Stimulated activated naive CD8-positive, alpha-beta T cell treated with anti-CD3 and anti-CD28 coated beads, Interleukin-15, Interleukin-2, amounts not matched to agents 100 ng/mL and 50 ng/mL, for 24 hours (primary cell): ENCODE measurements around the gene COL21A1.
"Not testable (repeated sequence)": the region's sequence is repeated elsewhere in the genome, so short reads cannot be mapped to it uniquely, and the experiment has no call there.

Source experiments
- H3K27ac Mint-ChIP-seq: one replicate; pipeline ENCODE4 v1.8.0; 2021; ENCODE audit warnings: mild to moderate bottlenecking, mixed read lengths
- H3K27me3 Mint-ChIP-seq: one replicate; pipeline ENCODE4 v1.8.0; 2021; ENCODE audit warnings: mixed read lengths
- H3K36me3 Mint-ChIP-seq: one replicate; pipeline ENCODE4 v1.8.0; 2021; ENCODE audit warnings: low read depth, mixed read lengths
- H3K4me1 Mint-ChIP-seq: one replicate; pipeline ENCODE4 v1.8.0; 2021; ENCODE audit warnings: low read depth, mixed read lengths
- H3K4me3 Mint-ChIP-seq: one replicate; pipeline ENCODE4 v1.8.0; 2021; ENCODE audit warnings: mild to moderate bottlenecking, mixed read lengths
- H3K9me3 Mint-ChIP-seq: one replicate; pipeline ENCODE4 v1.8.0; 2021; ENCODE audit warnings: mixed read lengths

The COL21A1 gene

DNA sequence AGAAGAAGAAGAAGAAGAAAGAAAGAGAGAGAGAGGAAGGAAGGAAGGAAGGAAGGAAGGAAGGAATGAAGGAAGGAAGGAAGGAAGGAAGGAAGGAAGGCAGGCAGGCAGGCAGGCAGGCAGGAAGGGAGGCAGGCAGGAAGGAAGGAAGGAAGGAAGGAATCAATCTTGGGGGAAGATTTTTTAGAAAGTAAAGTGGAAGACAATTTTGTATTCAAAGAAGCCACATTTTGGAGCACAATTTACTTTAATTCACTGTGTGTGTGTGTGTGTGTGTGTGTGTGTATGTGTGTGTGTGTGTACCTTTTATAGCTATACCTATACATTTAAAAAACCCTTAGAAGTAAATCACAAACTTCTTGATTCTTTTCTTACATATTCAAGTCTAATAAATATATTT, 13.2 kb upstream of the COL21A1 start:
- H3K4me3 Mint-ChIP-seq, H3K27ac Mint-ChIP-seq: not testable (repeated sequence)

DNA sequence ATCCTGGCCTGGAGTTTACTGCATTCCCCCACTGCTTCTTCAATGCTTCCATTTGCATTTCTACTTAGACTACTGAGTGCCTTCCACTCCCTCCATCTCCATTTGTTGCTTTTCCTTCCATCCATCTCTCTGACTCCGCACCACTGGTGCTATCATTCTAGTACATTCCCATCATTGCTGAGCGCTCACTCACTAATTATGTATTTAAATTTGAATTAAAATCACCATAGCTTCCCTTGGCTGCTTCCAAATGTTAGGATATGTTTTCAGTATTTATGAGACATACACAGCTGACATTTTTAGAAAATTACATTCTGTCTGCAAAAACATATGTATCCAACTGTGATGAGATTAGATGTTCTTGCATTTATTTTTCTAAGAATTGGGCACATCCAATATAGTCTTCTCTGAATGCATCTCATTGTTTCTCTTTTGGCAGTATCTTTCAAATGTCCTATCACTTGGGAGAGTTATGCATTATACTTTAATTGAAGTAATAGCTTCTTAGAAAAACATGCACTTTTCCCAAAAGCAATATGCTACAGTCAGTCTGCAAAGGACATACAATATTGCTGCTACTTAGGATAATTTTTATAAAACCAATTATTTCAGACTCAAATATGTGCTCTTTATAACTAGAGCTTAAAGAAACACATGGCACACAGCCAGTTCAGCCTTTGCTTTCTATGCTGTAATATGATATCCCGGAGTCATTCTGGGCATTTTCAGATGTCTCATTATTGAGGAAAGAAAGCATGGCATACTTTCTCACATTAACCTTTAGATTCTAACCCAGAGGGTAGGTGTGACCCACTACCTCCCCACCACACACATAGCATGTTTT, 12.1 kb upstream of the COL21A1 start:
- Mint-ChIP-seq H3K36me3 (no peaks in the 10 kb centered on the region), H3K27ac (no peak overlapping the region), H3K27me3 (no peaks in the 10 kb centered on the region), H3K4me1 (no peaks in the 10 kb centered on the region), H3K4me3 (no peak overlapping the region), H3K9me3 (no peaks in the 10 kb centered on the region)

More for the DNA sequence above, 13.2 kb upstream of the COL21A1 start:
- H3K9me3 Mint-ChIP-seq, H3K36me3 Mint-ChIP-seq, H3K27me3 Mint-ChIP-seq, H3K4me1 Mint-ChIP-seq: not testable (repeated sequence)

DNA sequence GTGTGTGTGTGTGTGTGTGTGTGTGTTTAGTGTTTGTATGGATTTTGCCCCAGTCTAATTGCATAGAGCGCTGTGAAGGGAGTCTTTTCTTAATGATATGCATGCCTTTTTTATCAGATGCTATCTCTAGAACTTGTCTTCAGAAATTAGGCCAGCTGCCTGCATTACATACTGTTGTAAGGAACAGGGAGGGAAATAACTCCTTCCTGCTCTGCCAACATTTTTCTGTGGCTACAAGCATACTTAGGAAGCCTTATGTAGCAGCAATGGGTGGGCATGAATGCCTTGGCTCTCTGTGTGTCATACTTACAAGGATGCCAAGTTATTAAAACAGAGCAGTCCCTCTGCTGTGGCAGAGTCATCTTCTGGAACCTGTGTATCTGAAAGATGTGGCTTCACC, 8.0 kb upstream of the COL21A1 start:
- Mint-ChIP-seq H3K9me3 (no peaks in the 10 kb centered on the region), H3K36me3 (no peaks in the 10 kb centered on the region), H3K4me1 (no peaks in the 10 kb centered on the region), H3K4me3 (no peak overlapping the region), H3K27me3 (no peaks in the 10 kb centered on the region), H3K27ac (no peak overlapping the region)

DNA sequence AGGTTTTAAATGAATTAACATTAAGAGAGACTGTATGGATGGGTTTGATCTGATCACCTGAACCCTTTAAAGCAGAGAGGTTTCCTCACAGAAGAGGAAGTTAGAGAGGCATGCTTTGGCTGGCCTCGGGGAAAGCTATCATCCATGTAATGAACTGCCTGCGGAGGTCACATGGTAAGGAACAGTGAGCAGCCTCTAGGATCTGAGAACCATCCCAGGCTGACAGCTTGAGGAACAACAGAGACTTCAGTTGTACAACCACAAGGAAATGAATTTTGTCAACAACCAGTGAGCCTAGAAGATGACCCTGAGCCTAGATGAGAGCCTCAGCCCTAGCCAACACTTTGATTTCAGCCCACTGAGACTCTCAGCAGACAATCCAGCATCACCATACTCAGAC, 2.9 kb upstream of the COL21A1 start:
- Mint-ChIP-seq H3K9me3 (no peaks in the 10 kb centered on the region), H3K27me3 (peaks cover 5% of the 10 kb centered on the region), H3K27ac (no peak overlapping the region), H3K4me1 (no peaks in the 10 kb centered on the region), H3K36me3 (no peaks in the 10 kb centered on the region), H3K4me3 (no peak overlapping the region)

DNA sequence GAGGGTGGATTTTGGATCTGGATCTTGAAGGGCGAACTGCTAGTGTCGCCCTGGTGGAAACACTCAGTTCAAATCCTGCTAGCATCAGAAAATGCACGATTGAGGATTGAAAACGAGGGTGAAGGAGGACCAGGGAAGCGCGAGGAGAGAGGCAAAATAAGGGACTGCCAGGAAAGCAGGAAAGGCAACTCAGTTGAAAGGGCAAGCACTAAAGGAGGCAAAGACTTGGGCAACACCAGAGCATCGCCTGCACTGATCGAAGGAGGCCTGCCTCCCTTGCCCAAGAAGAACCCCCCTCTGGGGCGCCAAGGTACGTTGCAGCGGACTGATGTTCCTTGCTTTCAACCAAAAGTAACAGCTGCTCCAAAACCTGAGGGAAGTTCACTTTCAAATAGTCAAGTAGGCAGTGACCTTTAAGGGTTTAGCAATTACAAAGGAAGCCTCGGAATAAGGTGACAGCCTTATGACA, 308 bp upstream of the COL21A1 start:
- Mint-ChIP-seq H3K4me3 (no peak overlapping the region), H3K27me3 (peaks cover 5% of the 10 kb centered on the region), H3K36me3 (no peaks in the 10 kb centered on the region), H3K4me1 (no peaks in the 10 kb centered on the region), H3K27ac (no peak overlapping the region), H3K9me3 (no peaks in the 10 kb centered on the region)

DNA sequence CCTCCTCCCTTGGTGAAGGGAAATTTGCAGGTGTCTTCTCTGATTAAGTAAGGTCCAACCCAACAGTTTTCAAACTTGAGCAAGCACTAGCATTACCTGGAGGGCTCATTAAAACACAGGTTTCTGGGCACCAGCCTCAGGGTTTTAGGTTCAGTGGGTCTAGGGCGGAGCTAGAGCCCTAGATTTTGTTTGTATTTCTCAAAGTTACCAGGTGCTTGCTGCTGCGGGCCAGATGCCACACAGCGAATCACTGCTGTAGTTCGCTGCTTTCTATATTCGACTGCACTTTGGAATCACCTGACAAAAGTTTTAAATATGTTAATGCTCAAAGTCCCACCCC, 869 bp downstream of the COL21A1 start:
- H3K27me3 Mint-ChIP-seq: peaks cover 5% of the 10 kb centered on the region
- no peaks in the 10 kb centered on the region for H3K36me3 Mint-ChIP-seq
- no peak overlapping the region for H3K27ac Mint-ChIP-seq
- H3K4me3 Mint-ChIP-seq: no peak overlapping the region
- no peaks in the 10 kb centered on the region for H3K9me3 Mint-ChIP-seq
- no peaks in the 10 kb centered on the region for H3K4me1 Mint-ChIP-seq

DNA sequence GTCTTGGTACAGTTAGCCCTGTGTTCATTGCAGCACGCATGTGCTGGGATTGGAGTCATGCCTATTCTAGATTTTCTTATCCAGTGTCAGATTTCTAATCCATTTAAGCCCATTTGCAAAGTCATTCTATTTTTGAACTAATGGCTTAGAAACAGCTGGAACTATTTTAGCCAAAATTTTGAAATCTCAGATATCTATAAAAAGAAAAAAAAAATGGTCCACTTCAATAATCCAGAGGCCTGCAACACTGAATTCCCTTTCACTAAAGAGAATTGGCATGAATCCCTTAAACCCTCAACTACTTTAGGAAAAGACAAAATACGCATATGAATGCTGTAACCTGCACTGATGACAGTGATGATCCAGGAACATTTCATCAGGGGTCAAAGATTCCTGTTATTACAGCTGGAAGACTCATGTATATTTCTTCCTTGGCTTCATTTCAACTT, 1.5 kb downstream of the COL21A1 start:
- no peak overlapping the region for H3K27ac Mint-ChIP-seq
- peaks cover 5% of the 10 kb centered on the region for H3K27me3 Mint-ChIP-seq
- no peaks in the 10 kb centered on the region for H3K4me1 Mint-ChIP-seq
- H3K4me3 Mint-ChIP-seq: no peak overlapping the region
- no peaks in the 10 kb centered on the region for H3K9me3 Mint-ChIP-seq
- no peaks in the 10 kb centered on the region for H3K36me3 Mint-ChIP-seq

DNA sequence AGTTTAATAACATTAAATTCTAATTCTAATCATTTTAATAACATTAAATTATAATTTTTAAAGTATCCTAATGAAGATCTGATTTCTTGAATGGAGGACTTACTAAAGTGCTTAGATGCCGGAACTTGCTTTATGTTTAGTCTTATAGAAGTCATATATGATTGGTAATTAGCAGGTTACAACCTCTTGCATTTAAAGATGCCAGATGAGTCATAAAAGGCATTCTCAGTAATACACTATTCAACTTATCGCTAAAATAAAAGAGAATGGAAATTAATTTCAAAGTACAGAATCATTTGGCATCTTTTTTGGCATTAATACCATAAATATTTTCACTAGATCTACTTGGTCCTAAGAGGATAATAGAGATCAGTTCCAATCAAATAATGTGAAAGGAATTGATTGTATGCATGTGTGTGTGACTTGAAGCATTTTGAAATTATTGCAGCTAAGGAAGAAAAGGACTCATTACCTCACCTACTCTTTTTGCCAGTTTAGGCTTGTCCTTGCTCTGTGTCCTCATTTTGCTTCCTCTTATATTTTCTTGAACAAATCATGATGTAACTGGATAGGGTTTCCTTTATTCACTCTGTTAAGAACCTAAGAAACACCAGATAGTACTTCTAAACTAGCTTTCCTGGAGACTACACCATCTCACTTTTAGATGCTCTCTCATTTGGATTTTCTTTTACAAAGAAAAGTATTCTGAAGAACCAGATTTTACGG, 2.7 kb downstream of the COL21A1 start:
- H3K4me3 Mint-ChIP-seq: no peak overlapping the region

DNA sequence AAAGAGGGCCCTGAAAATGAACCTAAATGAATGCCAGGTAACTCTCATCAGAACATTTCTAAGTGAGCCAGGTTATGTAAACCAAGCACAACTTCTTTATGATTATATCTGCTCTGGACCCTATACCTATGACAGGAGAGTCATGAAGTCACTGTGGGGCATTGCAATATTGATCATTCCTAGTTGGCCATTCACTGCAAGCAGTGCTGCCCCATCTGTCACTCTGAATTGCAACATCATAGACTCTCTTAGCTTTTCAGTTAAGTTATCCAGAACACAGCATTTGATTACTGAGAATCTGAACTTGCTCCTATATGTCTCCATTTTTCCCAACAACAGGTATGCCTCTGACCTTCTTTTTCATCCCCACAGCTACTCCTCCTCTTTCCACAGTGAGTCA, 3.3 kb downstream of the COL21A1 start:
- Mint-ChIP-seq H3K36me3 (no peaks in the 10 kb centered on the region), H3K4me3 (no peak overlapping the region), H3K27ac (no peak overlapping the region), H3K4me1 (no peaks in the 10 kb centered on the region), H3K9me3 (no peaks in the 10 kb centered on the region), H3K27me3 (peaks cover 5% of the 10 kb centered on the region)

More for the DNA sequence above, 2.7 kb downstream of the COL21A1 start:
- H3K36me3 Mint-ChIP-seq: no peaks in the 10 kb centered on the region
- no peaks in the 10 kb centered on the region for H3K4me1 Mint-ChIP-seq
- no peak overlapping the region for H3K27ac Mint-ChIP-seq
- H3K27me3 Mint-ChIP-seq: peaks cover 5% of the 10 kb centered on the region
- H3K9me3 Mint-ChIP-seq: no peaks in the 10 kb centered on the region

DNA sequence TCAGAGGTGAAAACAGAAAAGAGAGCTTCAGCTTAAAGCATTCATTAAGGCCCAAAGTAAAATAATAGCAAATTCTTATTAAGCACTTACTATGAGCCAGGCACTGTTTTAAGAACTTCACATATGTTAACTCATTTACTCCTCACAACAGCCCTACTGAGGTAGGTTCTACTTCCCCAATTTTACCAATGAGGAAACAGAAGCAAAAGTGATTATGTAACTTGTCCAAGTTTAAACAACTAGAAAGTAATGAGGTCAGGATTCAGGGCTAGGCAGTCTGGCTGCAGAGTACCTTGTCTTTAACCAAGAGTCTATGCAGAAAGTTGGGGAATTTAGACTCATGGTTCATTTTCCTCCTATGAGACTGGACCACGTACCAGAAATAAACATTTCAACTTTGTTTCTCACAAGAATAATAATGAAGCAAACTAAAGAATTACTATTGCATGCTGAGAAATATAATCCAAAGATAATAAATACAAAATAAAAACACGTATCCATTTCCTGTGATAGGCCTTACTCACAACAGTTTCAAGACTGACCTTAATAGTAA, 3.8 kb downstream of the COL21A1 start:
- no peak overlapping the region for H3K27ac Mint-ChIP-seq
- no peaks in the 10 kb centered on the region for H3K36me3 Mint-ChIP-seq
- H3K9me3 Mint-ChIP-seq: no peaks in the 10 kb centered on the region
- no peaks in the 10 kb centered on the region for H3K4me1 Mint-ChIP-seq
- H3K4me3 Mint-ChIP-seq: no peak overlapping the region
- peaks cover 5% of the 10 kb centered on the region for H3K27me3 Mint-ChIP-seq

DNA sequence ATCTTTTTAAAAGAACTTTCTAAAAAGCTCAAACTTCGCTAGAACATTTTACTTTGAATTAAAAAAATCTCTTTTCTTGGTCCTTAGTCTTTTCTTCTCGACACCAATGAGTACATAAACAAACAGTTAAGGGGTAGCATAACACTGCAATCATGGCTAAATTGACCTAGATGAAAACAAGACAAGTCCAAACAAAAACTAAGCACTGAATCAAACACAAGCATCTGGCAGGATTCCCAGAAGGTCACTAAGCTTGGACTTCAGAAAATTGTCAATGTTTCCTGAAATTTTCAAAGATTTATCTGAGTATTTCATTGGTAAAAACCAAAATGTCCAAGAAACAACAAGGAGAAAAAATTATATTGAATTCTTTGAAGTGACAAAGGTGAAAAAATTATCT, 5.0 kb downstream of the COL21A1 start:
- Mint-ChIP-seq H3K9me3 (no peaks in the 10 kb centered on the region), H3K27me3 (no peaks in the 10 kb centered on the region), H3K4me1 (no peaks in the 10 kb centered on the region), H3K4me3 (no peak overlapping the region), H3K36me3 (no peaks in the 10 kb centered on the region), H3K27ac (no peak overlapping the region)

DNA sequence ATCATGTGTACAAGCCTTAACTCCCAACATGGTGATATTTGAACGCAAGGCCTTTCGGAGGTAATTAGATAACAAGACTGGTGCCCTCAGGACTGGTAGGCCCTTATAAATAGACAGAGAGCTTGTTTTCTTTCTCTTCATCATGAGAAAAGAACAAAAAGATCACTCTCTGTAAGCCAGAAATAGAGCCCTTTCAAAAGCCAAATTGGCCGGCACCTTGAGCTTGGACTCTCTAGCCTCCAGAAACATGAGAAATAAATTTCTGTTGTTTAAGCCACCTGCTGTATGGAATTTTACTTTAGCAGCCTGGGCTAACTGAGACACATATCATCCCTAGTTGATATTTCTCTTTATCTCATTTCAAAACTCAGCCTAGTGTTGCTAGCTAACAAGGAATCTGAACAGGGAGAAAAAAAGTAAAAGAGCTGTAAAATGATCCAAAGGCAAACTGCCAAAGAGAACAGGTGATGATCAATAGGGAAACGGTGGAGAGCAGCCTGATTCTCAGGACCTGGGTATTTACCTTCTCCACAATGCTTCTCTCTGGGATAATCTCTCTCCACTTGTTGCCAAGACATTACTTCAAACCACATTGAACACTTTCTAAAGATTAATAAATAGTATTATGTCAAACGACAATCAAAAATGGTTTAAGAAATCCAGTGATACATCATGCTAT, 6.1 kb downstream of the COL21A1 start:
- Mint-ChIP-seq H3K4me1 (no peaks in the 10 kb centered on the region), H3K36me3 (no peaks in the 10 kb centered on the region), H3K27ac (no peak overlapping the region)

DNA sequence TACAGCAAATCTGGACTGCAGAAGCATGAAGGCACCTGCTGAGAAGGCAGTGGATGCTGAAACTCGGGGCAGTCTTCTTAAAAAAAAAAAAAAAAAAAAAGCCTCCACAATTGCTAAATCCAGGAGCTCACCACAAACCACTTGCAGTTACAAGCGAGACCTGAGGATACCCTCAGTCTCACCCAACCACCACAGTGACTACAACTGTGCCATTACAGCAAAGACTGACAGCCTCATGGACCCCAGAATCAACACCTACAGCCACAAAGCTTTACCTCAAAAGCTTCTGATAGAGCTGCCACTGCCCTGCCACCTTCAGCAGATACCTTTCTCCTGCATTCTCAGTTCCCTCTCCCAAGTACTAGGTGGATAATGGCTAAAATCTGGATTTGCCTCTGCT, 9.0 kb downstream of the COL21A1 start:
- Mint-ChIP-seq H3K27ac (no peak overlapping the region), H3K27me3 (no peaks in the 10 kb centered on the region), H3K4me1 (no peaks in the 10 kb centered on the region), H3K36me3 (no peaks in the 10 kb centered on the region), H3K9me3 (peaks cover 4% of the 10 kb centered on the region), H3K4me3 (no peak overlapping the region)

More for the DNA sequence above, 6.1 kb downstream of the COL21A1 start:
- no peaks in the 10 kb centered on the region for H3K27me3 Mint-ChIP-seq
- H3K4me3 Mint-ChIP-seq: no peak overlapping the region
- no peaks in the 10 kb centered on the region for H3K9me3 Mint-ChIP-seq

DNA sequence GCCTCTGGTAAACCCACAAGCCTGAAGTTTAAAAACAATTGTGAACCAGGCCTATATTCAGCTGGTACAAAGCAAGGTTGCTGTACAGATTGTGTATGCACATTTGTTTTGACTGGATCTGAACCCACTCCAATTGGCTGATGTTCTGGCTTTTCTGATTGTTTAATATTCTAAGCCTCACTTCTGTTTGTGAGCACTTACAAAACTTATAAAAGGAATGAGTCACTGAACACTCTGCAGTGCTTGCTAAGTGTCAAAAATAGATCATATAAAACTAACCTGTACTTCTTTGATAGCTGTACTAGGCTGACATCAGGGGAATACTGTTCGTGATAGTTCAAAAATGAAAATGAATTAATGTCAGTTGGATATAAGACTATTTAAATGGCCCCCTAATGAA, 12.1 kb downstream of the COL21A1 start:
- Mint-ChIP-seq H3K27ac (no peak overlapping the region), H3K27me3 (no peaks in the 10 kb centered on the region), H3K9me3 (peaks cover 10% of the 10 kb centered on the region), H3K4me1 (no peaks in the 10 kb centered on the region), H3K4me3 (no peak overlapping the region), H3K36me3 (no peaks in the 10 kb centered on the region)

DNA sequence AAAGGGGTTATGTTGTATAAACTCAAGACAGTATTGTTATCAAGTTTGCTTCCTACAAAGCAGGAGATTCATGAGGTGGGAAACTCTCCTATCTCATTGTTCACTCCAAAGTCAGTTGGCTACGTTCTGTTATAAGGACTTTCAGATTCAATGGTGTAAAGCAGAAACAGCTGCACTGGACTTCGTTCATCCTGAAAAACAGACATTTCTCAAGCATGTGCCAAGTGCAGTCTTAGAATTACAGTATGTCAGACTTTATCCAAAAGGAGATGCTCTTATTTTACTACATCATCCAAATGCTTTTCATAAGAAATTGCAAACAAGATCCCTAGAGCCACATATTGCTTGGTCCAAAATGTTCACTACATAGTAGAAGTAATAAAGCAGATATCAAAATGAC, 14.9 kb downstream of the COL21A1 start:
- Mint-ChIP-seq H3K27ac (no peak overlapping the region), H3K27me3 (no peaks in the 10 kb centered on the region), H3K4me1 (no peaks in the 10 kb centered on the region), H3K4me3 (no peak overlapping the region), H3K9me3 (peaks cover 10% of the 10 kb centered on the region), H3K36me3 (no peaks in the 10 kb centered on the region)
